Measurements from ENCODE around the gene SPATA22.
"Not testable (repeated sequence)": the region's sequence is repeated elsewhere in the genome, so short reads cannot be mapped to it uniquely, and the experiment has no call there.

Gene SPATA22

DNA sequence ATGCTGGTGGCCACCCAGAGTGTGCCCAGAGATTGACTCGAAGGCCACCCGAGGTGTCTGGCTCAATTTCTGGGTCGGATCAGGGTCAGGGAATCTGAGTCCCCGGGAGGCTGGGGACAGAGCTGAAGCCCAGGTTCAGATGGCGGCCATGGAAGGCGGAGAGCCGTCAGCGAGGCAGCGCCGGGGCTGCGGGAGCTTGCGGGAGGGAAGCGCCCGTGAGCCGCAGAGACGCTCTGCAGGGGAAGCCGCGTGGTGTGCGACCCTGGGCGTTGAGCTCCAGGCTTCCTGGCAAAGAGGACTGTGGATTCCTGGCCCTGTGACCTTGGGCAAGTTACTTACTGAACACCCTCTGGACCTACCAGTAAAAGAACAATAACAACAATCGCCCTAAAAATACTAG, 518 bp upstream of the SPATA22 start:
- DNase-seq: no peak

DNA sequence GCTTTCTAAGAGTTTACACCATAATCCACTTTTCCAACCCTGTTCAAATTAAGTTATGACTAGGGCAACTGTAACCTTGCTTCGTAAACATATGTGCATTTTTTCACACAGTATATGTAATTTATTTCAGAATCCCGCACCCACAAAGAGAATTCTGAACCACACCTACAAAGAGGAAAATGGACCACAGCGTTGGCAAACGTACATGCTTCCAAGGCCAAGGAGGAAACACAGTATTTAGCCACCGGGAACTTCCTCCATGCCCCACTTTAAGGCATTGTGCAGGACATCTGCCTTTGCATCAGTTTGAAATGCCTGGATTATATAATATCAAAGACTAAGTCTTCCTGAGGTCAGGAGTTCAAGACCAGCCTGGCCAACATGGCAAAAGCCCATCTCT, 2.1 kb downstream of the SPATA22 start:
- no peak for DNase-seq

DNA sequence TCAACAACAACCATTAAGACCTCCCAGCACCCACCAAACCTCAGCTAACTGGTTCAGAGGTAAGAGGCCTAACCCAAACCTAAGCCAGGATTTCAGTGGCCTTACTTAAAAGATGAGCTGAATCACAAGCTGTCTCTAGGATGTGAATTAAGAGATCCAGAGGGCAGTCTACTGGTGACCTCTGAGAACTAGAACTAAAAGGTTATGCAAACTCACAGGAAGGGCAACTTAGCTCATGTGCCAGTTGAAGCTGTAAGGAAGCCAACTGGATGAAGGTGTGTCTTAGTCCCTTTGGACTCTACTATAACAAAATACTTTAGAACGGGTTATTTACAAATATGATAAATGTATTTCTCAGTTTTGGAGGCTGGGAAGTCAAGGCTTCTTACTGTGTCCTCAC, 5.3 kb downstream of the SPATA22 start:
- not testable (repeated sequence) for DNase-seq

- DNase-seq: no peak
Observed at GRCh38 chr17:3448059-3448665, 23.5 kb downstream of the SPATA22 start.

DNA sequence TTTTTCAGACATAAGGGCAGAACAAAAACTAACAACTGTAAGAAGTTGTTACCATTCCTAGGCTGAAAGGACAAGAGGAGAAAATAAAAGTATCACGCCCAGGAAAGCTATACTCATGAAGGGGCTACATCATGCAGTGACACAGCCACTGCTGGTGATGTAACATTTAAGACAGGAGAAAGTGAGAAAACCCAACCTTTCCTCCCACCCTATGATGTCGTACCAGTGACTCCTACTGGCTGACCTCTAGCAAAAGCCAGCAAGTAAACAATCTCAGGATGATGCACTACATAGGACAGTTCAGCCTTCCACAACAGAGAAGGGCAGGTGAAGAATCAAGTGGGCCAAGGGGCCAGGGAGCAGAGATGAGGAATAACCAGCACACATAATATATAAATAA, 24.0 kb downstream of the SPATA22 start:
- no peak for DNase-seq

GRCh38 chr17:3440451-3440850, 31.2 kb downstream of the SPATA22 start:
- no peak for DNase-seq

- no peak for DNase-seq
Observed at GRCh38 chr17:3438368-3438767, 33.3 kb downstream of the SPATA22 start.

GRCh38 chr17:3433741-3434140, 37.9 kb downstream of the SPATA22 start, which contains the start of gene OR1E2:
Gene OR1E2 (minus strand): TSS chr17:3433841. CDS start chr17:3433841, 0 bp downstream.
- no peak for DNase-seq

DNA sequence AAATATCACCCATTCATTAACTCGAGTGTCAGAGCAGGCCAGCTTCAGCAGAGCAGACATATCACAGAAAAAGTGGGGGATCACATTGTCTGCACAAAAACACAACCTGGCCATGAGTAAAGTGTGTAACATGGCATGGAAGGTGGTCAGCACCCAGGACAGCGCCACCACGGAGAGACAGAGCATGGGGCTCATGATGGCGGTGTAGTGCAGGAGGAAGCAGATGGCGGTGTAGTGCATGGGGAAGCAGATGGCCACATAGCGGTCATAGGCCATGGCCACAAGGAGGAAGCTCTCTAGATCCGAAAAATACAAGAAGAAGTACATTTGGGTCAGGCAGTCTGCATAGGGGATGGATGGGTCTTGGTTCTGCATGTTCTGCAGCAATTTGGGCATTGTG, 38.4 kb downstream of the SPATA22 start:
- DNase-seq: not testable (repeated sequence)

GRCh38 chr17:3418222-3418621, 53.4 kb downstream of the SPATA22 start:
- DNase-seq: no peak

DNA sequence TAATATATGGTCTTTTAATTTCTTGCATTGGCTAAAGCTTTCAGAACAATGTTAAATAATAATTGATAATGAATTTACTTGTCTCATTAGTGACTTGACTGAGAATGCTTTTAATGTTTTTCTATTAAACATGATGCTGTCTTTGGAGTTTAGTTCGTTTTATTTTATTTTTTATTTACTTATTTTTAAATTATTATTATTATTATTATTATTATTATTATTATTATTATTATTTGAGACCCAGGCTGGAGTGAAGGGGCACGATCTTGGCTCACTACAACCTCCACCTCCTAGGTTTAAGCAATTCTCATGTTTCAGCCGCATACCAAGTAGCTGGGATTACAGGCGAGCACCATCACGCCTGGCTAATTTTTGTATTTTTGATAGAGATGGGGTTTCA, 56.0 kb downstream of the SPATA22 start:
- DNase-seq: no peak

- not testable (repeated sequence) for DNase-seq
Observed at GRCh38 chr17:3412216-3412615, 59.4 kb downstream of the SPATA22 start.

DNA sequence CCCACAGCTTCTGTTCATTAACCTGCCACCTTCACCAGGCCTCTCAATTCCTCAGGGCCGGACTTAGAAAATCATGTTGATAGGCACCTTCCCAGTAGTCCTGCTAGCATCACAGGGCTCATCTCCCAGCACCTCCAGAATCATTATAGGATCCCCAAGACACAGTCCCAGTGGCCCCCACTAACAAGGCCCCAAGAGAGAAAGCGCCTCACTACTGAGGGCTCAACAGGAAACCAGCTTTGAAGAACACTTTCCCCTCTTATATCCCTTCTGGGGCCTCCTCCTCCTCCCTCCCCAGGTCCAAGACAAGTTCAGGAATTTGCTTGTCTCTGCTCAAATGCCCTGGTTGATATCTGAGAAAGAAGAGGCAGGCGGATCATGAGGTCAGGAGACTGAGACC, 60.5 kb downstream of the SPATA22 start, which contains the start of gene OR3A3:
TSS of gene OR3A3 (plus strand) at position 301 of the 400 bp plus-strand sequence.
- no peak for DNase-seq

- DNase-seq: not testable (repeated sequence)
Observed at GRCh38 chr17:3403856-3404255, 67.8 kb downstream of the SPATA22 start.

DNA sequence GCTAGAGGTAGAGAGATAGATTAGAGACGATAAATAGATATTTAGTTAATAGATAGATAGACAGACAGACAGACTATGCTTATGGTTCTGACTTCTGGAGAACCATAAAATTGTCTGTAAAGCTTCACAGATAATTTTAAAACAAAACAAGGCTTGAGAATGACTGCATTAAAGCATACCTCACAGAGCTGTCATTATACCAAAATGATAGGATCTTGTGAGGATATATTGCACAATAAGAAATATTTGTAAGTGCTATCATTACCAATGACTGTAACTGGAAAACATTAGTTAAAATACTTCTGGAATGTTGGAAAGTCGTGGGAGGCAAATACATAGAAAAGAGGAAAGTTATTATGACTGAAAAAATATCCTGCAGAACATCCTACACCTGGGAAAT, 69.8 kb downstream of the SPATA22 start:
- no peak for DNase-seq

DNA sequence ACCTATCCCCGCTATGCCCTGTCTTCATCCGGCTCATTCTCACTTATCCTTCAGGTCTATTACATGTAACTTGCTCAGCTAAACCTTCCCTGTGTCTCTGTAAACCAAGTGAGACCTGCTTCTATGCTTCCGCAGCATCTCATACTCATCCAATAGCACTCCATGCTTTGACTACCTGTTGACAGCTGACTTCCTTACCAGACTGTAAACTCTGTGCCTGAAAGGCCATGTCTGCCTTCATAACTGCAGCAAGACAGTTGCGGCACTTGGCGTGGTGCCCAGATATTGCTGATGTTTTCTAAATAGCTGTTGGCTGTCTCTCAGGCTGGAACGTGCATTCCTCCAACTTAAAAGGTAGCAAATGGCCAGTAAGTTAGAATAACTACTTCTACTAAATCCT, 71.6 kb downstream of the SPATA22 start:
- DNase-seq: no peak

GRCh38 chr17:3398310-3398709, 73.3 kb downstream of the SPATA22 start, which contains the start of gene OR1E1:
Gene OR1E1 (minus strand): TSS chr17:3398410. CDS start chr17:3398410, 0 bp downstream.
- DNase-seq: no peak

GRCh38 chr17:3397801-3398200, 73.8 kb downstream of the SPATA22 start:
- DNase-seq: not testable (repeated sequence)
